Stimulated activated CD8-positive, alpha-beta memory T cell treated with anti-CD3 and anti-CD28 coated beads, Interleukin-7, amount 100 ng/mL, for 48 hours (primary cell): ENCODE results near the gene PLXND1.

ENCODE experiments used
- DNase-seq, 2 donors: peaks; one replicate each; pipeline ENCODE4 v3.0.0-alpha.2; 2020; ENCODE audit warnings: low read depth in 1 of 2; ENCODE audit errors: extremely low read depth in 1 of 2

The PLXND1 gene

GRCh38 chr3:129627350-129628168 is 21.1 kb upstream of the PLXND1 start:
- DNase-seq: peak in 1 of 2 donors; percentile 29

GRCh38 chr3:129626744-129627349 is 20.4 kb upstream of the PLXND1 start:
- DNase-seq: peak; percentile 66 to 74

- no peak for DNase-seq
Measured at GRCh38 chr3:129625072-129625874, 18.8 kb upstream of the PLXND1 start.

- no peak for DNase-seq
Measured at GRCh38 chr3:129624347-129625071, 18.0 kb upstream of the PLXND1 start.

- DNase-seq: no peak
Measured at GRCh38 chr3:129623447-129624118, 17.1 kb upstream of the PLXND1 start.

- no peak for DNase-seq
Measured at GRCh38 chr3:129622933-129623332, 16.5 kb upstream of the PLXND1 start.

- DNase-seq: no peak
Measured at GRCh38 chr3:129622226-129622874, 15.9 kb upstream of the PLXND1 start.

- DNase-seq: no peak
Measured at GRCh38 chr3:129621626-129622225, 15.2 kb upstream of the PLXND1 start.

- no peak for DNase-seq
Measured at GRCh38 chr3:129620828-129621559, 14.5 kb upstream of the PLXND1 start.

GRCh38 chr3:129619726-129620162 is 13.3 kb upstream of the PLXND1 start:
- DNase-seq: no peak

GRCh38 chr3:129618901-129619671 is 12.6 kb upstream of the PLXND1 start:
- no peak for DNase-seq

- DNase-seq: no peak
Measured at GRCh38 chr3:129618186-129618820, 11.8 kb upstream of the PLXND1 start.

- DNase-seq: no peak
Measured at GRCh38 chr3:129617381-129618185, 11.1 kb upstream of the PLXND1 start.

GRCh38 chr3:129616713-129617112 is 10.2 kb upstream of the PLXND1 start:
- no peak for DNase-seq

GRCh38 chr3:129616291-129616690 is 9.8 kb upstream of the PLXND1 start:
- no peak for DNase-seq

- DNase-seq: no peak
Measured at GRCh38 chr3:129615751-129616281, 9.3 kb upstream of the PLXND1 start.
